Measurements from ENCODE around the gene SEC23IP.
"Not testable (repeated sequence)": the region's sequence is repeated elsewhere in the genome, so short reads cannot be mapped to it uniquely, and the experiment has no call there.

Gene SEC23IP

GRCh38 chr10:119883901-119884611 lies 8.5 kb upstream of the SEC23IP start:
- not testable (repeated sequence) for DNase-seq (ENCODE audit: low read depth)

- not testable (repeated sequence) for DNase-seq (ENCODE audit: low read depth)
Measured at GRCh38 chr10:119886070-119886469, 6.5 kb upstream of the SEC23IP start.

- not testable (repeated sequence) for DNase-seq (ENCODE audit: low read depth)
Measured at GRCh38 chr10:119888715-119889114, 3.8 kb upstream of the SEC23IP start.

GRCh38 chr10:119889201-119889600 lies 3.3 kb upstream of the SEC23IP start:
- not testable (repeated sequence) for DNase-seq (ENCODE audit: low read depth)

GRCh38 chr10:119890307-119890706 lies 2.2 kb upstream of the SEC23IP start:
- not testable (repeated sequence) for DNase-seq (ENCODE audit: low read depth)

DNA sequence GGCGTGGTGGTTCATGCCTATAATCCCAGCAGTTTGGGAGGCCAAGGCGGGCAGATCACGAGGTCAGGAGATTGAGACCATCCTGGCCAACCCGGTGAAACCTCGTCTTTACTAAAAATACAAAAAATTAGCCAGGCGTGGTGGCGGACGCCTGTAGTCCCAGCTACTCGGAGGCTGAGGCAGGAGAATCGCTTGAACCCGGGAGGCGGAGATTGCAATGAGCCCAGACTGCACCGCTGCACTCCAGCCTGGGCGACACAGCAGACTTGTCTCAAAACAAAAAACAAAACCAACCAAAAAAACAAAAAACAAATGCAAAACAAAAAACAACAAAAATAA lies 712 bp upstream of the SEC23IP start:
- not testable (repeated sequence) for DNase-seq (ENCODE audit: low read depth)

GRCh38 chr10:119893074-119893473 lies 544 bp downstream of the SEC23IP start:
- no peak for DNase-seq (ENCODE audit: low read depth)

- no peak for DNase-seq (ENCODE audit: low read depth)
Measured at GRCh38 chr10:119893845-119894427, 1.4 kb downstream of the SEC23IP start.

DNA sequence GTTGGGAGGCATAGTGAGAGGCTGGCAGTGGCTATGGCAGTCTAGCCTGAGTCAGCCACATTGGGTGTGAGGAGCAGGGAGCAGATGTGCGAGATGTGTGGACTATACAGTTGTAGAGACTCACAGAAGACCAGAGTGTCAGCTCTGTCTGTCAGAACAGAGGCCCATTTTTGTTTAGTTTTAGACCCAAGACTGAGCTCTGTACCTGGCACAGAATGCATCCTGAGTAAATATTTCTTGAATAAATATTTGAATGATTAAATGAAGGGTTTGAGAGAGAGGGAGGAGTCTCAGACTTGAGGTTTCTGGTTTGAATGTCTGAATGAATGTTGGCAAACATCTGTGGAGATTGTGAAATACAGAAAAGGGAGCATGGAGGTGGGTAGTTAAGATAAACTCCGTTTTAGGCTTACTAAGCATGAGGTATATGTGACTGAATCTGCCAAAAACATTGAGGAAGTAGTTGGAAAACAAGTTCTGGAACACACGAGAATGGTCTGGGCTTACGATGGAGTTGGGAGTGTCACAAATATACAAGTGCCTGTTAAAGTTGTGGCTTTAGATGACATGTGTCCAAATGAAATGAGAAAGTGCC lies 3.6 kb downstream of the SEC23IP start:
- DNase-seq (ENCODE audit: low read depth) = no peak

DNA sequence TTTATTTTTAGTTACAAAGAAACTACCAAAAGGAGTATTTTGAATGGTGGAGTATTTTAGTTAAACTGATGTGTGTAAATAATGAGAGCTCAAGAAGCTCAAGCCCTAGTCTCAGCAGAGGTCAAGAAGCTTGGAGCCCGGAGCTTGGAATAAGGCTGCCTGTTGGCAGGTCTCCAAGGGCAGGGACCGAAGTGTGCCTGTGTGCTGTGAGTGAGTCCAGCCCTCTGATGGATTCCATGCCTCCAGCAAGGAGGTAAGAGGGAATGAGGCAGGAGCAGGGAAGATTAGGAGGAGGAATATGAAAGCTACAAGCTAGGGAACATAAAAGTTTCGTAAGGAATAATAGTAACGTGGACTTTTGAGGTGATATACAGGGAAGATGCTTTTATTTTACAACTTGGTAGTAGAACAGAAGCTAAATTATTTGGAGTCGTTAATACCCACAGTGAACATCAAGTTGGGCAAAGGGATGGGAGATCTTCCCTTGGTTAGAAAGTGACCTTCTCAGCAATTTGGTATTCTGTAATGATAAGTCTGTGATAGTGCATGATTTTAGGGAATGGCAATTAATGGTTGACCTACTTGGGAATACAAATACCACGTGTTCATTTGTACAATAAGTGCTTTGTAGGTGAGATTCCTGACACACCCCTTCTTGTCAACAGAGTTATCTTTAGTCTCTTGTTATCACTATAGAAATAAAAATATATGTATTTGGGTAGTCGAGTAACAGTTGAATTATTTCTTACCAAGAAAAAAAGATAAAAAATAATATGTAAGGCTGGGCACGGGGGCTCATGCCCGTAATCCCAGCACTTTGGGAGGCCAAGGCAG lies 4.6 kb downstream of the SEC23IP start:
- DNase-seq (ENCODE audit: low read depth) = no peak

GRCh38 chr10:119898577-119898976 lies 6.0 kb downstream of the SEC23IP start:
- DNase-seq (ENCODE audit: low read depth) = no peak

DNA sequence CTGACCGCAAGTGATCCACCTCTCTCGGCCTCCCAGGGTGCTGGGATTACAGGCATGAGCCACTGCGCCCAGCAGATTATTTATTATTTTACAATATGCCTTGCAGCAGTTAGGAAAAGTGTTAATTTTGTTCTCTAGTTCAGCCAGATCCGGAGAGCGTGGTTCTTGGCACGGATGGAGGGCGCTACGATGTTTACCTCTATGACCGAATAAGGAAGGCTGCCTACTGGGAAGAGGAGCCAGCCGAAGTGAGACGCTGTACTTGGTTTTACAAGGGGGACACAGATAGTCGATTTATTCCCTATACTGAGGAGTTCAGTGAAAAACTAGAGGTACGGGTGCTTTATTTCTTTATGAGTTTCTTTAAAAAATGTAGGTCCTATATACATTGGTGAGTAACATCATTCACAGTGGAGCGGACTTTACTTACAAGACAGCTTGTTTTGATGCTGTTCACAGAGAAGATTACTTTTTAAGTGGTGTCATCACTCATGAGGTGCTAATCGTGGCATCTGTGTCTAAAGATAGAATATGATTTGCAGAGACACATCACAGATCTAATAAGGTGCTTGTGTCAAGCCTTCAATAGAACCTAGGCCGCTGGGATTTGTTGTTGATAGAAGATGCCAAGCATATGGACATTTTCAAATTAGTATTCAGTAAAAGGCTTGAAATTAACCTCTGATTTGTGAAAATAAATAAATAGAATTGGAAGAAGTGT lies 11.6 kb downstream of the SEC23IP start:
- no peak for DNase-seq (ENCODE audit: low read depth)

GRCh38 chr10:119907695-119908094 lies 15.2 kb downstream of the SEC23IP start:
- DNase-seq (ENCODE audit: low read depth) = not testable (repeated sequence)

DNA sequence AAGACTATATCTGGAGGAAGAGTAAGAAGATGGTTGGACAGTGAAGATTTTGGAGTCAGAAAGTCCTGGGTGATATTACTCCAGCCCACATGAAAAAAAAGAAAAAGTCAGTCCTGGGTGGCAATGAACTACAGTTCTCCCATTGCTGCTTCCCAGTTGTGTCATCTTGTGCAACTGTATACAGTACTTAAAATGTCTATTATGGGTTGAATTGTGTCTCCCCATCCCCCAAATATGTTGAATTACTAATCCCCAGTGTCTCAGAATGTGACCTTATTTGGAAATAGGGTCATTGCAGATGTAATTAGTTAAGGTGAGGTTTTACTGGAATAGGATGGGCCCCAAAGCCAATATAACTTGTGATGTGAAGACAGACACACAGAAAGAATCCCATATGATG lies 15.6 kb downstream of the SEC23IP start:
- no peak for DNase-seq (ENCODE audit: low read depth)

DNA sequence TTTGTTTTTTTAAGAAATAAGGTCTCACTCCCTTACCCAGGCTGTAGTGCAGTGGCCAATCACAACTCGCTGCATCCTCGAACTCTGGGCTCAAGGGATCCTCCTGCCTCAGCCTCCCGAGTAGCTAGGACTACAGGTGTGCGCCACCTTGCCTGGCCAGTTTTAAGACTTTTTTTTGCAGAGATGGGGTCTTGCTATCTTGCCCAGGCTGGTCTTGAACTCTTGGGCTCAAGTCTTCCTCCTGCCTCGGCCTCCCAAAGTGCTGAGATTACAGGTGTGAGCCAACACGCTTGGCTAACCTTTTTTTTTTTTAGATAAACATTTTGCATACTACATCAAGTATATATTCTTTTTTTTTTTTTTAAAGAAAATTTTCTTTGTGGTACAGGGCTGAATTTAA lies 18.2 kb downstream of the SEC23IP start:
- no peak for DNase-seq (ENCODE audit: low read depth)

DNA sequence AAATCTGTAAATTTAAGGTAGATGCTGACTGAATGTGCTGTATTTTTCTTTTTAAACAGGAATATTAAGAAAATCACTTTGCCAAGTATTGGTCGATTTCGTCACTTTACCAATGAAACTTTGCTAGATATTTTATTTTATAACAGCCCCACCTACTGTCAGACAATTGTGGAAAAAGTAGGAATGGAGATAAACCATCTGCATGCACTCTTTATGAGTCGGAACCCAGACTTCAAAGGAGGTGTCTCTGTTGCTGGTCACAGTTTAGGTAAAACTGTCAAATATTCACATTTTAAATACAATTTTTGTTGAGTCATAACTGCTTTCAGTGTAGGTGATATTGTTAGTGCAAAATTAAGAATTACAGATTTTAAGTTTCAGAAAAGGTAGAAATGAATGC lies 25.2 kb downstream of the SEC23IP start:
- DNase-seq (ENCODE audit: low read depth) = no peak

- DNase-seq (ENCODE audit: low read depth) = no peak
Measured at GRCh38 chr10:119919271-119919670, 26.7 kb downstream of the SEC23IP start.

DNA sequence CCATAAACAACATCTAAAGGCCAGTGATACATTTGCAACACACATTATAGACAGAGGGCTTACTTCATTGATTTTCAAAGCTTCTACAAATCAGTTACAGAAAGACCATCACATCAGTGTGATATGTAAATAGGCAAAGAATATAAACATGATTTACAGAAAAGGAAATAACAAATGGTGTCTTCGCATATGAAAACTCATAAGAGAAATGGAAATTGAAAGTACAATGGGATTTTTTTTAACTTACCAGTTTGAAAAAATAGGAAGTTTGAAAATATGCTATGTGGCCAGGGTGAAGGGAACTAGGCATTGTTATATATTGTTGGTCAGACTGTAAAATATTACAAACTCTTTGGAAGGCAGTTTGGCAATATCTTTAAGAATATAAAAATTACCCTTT lies 27.3 kb downstream of the SEC23IP start:
- DNase-seq (ENCODE audit: low read depth) = no peak

DNA sequence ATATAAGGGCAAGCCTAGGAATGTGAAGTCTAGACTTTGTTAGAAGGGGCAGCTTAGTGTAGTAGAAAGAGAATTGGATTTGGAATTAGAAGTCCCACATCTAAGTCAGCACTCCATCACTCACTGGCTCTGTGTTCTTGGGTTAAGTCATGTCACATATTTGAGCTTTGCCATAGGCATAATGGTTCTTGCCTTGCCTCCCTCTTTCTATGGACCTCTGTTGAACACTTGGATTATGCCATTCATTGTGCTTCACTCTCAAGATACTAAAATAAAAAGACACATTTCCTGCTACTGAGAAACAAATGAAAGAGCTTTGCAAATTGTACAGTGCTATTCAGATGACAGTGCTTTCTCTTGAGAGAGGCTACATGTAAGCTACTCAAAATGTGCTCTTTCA lies 35.9 kb downstream of the SEC23IP start:
- DNase-seq (ENCODE audit: low read depth) = no peak

DNA sequence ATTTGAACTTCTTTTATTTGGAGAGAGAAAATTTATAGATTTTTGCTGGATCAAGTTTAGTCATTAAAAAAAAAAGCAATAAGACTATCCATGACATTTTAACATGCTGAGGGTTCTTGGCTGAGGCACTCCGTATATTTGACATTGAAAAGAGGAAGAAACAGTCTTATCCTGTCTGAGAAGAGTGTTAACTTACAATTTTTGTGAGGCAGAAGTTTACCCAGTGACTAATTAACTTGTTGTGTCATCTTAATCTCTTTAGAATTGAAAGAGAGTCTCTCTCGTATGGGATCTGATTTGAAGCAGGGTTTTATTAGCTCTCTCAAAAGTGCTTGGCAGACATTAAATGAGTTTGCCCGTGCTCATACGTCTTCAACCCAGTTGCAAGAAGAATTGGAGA lies 39.3 kb downstream of the SEC23IP start:
- DNase-seq (ENCODE audit: low read depth) = no peak

DNA sequence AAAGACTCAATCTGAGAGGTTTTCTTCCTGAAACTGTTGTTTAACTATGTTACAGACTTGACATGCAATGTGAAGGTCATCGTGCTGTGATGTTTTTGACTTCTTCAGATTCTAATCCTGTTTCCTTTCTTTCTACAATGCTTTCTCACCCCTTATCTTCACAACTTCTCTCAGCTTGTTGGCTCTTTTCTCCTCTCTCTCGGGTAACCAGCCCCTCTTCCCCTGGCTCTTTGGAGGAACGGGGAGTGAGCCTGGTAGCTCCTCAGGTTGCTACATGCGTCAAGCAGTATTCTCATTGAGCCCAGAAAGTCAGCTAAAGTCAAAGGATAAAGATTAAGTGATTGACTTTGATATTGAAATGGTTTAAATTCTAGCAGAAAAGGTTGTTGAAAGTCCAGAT lies 40.1 kb downstream of the SEC23IP start:
- no peak for DNase-seq (ENCODE audit: low read depth)

DNA sequence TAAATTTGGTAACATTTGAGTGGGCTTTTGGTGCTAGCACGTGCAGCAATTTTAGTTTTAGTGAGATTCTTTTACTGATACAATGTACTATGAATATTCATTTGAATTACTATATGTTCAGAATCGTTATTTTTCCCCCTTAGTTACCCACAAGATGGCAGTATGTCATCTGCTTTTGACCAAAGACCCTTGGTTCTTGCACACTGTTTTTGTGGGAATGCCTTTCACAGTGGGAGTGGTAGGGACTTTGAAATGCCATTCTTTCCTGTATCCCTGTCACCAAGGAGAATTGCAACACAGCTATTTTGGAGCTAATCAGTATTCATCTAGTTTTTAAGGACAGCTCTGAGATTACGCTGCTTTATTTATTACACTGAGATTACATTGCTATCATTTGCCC lies 40.6 kb downstream of the SEC23IP start:
- no peak for DNase-seq (ENCODE audit: low read depth)
